IPS-18a (cell line): ENCODE data around the gene PDXK.
"Not testable (repeated sequence)": the region's sequence is repeated elsewhere in the genome, so short reads cannot be mapped to it uniquely, and the experiment has no call there.

ENCODE experiments used
- H3K27ac ChIP-seq: one replicate; pipeline ENCODE4 v1.5.1; 2013; ENCODE audit warnings: low read length
- H3K27me3 ChIP-seq: one replicate; pipeline ENCODE4 v1.6.1; 2013; ENCODE audit warnings: mild to moderate bottlenecking, low read length; ENCODE audit not compliant: control insufficient read depth, insufficient read depth
- H3K36me3 ChIP-seq: one replicate; pipeline ENCODE4 v1.6.1; 2013; ENCODE audit warnings: low read depth, low read length; ENCODE audit not compliant: control insufficient read depth
- H3K4me1 ChIP-seq: one replicate; pipeline ENCODE4 v1.6.1; 2013; ENCODE audit warnings: low read depth, low read length; ENCODE audit not compliant: control insufficient read depth
- H3K4me3 ChIP-seq: one replicate; pipeline ENCODE4 v1.5.1; 2013; ENCODE audit warnings: low read length
- H3K9ac ChIP-seq: one replicate; pipeline ENCODE4 v1.6.1; 2013; ENCODE audit warnings: mild to moderate bottlenecking, low read length, moderate library complexity
- H3K9me3 ChIP-seq: one replicate; pipeline ENCODE4 v1.6.1; 2013; ENCODE audit warnings: low read depth, low read length; ENCODE audit not compliant: control insufficient read depth

PDXK gene

DNA sequence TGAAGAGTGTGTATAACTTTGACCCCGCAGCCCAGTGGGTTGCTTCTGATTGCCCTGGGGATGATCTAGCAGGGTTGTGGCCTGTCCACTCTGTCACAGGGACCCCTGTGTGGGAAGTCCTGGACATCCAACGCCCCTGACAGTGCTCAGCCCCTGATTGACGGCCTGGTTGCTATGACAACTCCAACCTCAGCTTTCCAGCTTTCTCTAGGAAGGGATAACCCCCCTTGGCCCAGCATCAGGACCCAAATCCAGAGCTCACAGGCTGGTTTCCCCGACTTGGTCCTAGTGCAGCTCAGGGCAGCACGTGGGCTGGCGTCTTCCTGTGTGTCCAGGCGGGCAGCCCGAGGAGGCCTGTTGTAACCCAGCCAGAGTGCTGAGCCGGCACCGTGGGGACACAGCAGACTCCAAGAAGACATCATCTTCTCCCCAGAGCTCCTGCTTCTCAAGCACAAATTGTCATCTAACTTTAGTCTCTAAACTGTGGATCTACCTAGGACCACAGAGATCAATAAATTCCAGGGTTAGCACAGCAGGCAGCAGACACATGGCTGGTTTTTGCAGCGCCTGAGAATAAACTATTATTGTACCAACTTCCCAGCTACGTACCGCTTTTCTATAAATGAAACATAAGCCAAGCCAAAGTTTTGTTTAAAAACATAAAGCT, 18.9 kb upstream of the PDXK start:
- Histone ChIP-seq H3K9me3 (no peaks in the 10 kb centered on the region), H3K27ac (no peak overlapping the region), H3K27me3 (no peaks in the 10 kb centered on the region), H3K4me1 (peaks cover 11% of the 10 kb centered on the region), H3K4me3 (no peak overlapping the region), H3K9ac (no peak overlapping the region), H3K36me3 (no peaks in the 10 kb centered on the region)

DNA sequence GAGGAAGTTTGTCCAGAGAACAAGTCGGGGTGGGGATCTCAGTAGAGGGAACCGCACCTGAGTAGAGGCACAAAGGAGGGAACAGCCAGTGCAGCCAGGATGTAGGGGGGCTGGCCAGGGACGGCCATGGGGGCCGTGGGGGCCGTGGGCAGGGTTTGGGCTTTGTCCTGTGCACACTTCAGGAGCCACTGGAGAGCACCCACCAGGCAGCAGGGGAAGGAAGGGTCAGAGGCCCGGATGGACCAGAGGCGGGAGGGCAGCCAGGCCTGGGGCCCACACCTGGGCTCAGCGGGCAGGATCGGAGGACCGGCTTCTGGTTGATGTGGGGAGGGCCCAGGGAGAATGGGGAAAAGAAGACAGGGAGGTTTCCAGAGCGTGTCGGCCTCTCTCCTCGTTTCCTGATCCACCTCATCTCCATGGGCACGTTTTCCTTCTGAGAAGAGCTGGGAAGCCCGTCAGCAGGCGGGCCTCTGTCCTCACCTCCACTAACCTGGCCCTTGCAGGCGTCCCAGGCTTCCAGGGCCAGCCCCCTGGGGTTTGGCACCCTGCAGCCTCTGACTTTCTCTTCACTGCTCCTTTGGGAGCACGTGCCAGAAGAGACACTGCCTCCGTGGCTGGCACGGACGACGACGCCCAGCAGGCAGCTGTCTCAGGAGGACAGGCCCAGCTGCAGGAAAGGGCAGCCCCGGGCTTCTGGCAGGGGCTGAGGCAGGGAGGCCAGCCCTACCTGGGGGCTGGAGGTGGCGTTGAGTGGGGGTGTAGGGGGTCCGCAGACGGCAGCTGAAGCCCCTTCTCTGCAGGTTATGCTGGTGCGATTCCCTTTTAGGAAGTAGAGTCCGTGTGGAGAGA, 16.8 kb upstream of the PDXK start:
- Histone ChIP-seq H3K4me1 (peaks cover 11% of the 10 kb centered on the region), H3K36me3 (no peaks in the 10 kb centered on the region), H3K9ac (no peak overlapping the region), H3K4me3 (no peak overlapping the region), H3K27ac (no peak overlapping the region), H3K27me3 (no peaks in the 10 kb centered on the region), H3K9me3 (no peaks in the 10 kb centered on the region)

DNA sequence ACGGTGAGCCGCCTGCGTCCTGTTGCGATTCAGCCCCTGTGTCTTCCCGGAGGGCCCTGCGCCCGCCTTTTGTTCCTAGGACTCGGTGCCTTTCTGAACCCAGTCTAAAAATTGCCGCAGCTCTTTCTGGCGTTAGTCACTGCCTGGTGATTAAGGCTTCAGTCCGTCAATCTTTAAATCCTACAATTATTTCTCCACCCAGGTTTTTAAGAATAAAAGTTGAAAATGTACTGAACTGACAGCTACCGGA, 16.2 kb upstream of the PDXK start:
- no peak overlapping the region for H3K9ac ChIP-seq
- no peak overlapping the region for H3K4me3 ChIP-seq

DNA sequence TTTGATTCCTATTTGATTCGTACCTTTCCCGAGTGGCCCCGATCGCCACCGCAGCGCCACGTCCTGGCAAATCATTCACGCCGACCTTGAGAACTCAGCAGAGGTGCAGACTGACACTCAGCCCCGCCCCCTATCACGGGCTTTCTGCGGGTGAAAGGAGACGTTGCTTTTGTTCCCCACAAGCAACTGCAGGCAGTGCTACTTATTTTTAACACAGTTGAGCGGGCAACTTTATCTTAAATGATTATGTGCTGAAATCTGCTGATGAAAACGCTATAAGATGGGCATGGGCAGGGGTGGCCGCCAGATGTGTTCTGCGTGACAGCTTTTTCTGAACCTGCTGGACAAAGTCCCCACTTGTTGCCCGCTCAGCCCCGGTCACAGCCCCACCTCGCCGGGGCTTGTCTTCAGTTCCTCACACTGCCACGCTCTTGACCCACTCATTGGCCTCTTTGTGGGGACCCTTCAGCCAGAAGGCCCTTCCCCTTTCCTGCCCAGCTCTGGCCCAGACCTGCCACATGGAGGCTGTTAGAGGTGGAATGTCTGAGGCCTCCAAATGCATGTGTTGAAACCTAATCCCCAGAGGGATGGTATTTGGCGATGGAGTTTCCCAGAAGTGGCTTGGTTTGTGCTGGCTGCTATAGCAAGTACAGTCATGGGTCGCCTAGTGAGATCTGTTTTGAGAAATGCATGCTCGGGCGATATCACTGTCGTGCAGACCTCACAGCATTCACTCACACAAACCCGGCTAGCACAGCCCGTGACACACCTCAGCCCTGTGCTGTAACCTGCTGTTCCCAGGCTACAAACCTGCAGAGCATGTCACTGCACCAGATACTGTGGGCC, 15.7 kb upstream of the PDXK start:
- Histone ChIP-seq H3K9ac (no peak overlapping the region), H3K4me3 (no peak overlapping the region), H3K4me1 (peaks cover 11% of the 10 kb centered on the region), H3K9me3 (no peaks in the 10 kb centered on the region), H3K27ac (no peak overlapping the region), H3K27me3 (no peaks in the 10 kb centered on the region), H3K36me3 (no peaks in the 10 kb centered on the region)

More for the DNA sequence above, 16.2 kb upstream of the PDXK start:
- no peaks in the 10 kb centered on the region for H3K36me3 ChIP-seq
- no peaks in the 10 kb centered on the region for H3K27me3 ChIP-seq
- peaks cover 11% of the 10 kb centered on the region for H3K4me1 ChIP-seq
- no peaks in the 10 kb centered on the region for H3K9me3 ChIP-seq
- H3K27ac ChIP-seq, result no peak overlapping the region

DNA sequence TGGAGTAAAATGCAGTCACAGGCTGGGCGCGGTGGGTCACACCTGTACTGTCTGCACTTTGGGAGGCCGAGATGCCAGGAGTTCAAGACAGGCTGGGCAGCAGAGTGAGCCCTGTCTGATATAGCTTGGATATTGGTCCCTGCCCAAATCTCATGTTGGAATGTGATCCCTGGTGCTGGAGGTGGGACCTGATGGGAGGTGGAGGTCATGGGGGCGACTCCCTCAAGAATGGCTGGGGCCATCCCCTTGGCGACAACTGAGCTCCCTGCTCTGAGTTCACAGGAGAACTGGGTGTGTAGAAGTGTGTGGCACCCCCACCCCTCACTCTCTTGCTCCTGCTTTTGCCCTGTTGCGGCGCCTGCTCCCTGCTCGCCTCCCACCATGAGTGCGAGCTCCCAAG, 11.5 kb upstream of the PDXK start:
- no peak overlapping the region for H3K27ac ChIP-seq

DNA sequence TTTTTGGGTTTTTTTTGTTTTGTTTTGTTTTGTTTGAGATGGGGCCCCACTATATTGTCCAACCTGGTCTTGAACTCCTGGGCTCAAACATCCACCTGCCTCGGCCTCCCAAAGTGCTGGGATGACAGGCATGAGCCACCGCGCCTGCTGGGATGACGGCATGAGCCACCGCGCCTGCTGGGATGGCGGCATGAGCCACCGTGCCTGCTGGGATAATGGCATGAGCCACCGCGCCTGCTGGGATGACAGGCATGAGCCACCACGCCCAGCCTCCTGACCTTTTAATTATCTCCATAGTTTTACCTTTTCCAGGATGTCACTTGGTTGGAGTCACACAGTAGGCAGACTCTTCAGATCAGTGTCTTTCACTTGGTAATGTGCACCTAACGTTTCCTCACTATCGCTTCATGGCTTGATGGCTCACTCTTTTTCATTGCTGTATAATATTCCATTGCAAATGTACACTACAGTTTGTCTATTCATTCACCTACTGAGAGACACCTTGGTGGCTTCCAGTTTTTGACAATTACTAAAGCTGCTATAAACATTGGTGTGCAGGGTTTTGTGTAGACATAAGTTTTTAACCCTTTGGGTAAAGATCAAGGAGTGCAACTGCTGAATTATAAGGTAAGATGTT, 10.1 kb upstream of the PDXK start:
- H3K27ac ChIP-seq, result no peak overlapping the region
- no peaks in the 10 kb centered on the region for H3K27me3 ChIP-seq
- no peak overlapping the region for H3K4me3 ChIP-seq
- H3K36me3 ChIP-seq, result no peaks in the 10 kb centered on the region
- H3K4me1 ChIP-seq, result peaks cover 9% of the 10 kb centered on the region
- H3K9ac ChIP-seq, result no peak overlapping the region
- H3K9me3 ChIP-seq, result no peaks in the 10 kb centered on the region

More for the DNA sequence above, 11.5 kb upstream of the PDXK start:
- Histone ChIP-seq H3K36me3 (no peaks in the 10 kb centered on the region), H3K9me3 (no peaks in the 10 kb centered on the region), H3K4me3 (no peak overlapping the region), H3K9ac (no peak overlapping the region), H3K27me3 (no peaks in the 10 kb centered on the region), H3K4me1 (peaks cover 16% of the 10 kb centered on the region)

DNA sequence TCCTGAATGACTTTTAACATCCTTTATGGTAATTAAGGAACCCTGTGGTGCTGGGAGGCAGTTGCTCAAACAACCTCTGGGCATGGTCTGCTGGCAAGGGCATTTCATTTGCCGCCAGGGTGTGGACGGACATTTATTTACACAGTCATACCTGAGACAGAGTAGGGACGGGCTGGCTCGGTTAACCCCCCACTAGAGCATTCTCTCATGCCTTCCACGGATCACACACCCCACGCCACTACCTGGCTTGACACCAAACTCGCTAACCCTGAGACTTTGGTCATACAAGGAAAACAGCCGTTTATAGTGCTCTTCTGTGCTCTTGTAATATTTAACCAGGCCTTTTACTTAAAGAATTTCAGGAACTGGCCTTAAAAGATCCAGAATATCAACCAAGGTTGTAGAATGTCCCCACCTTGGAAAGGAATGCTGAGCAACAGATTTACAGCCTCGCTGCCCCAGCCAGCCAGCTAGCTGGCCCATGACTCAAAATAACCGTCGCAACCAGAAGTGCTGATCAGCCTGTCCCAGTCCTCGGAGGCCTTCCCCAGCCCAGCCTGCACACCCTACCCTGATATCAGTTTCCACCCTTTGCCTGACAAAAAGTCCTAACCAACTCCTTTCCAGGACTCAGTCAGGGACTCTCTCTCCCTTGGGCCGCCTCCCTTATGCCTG, 6.5 kb upstream of the PDXK start:
- Histone ChIP-seq H3K27me3 (peaks cover 4% of the 10 kb centered on the region), H3K9me3 (no peaks in the 10 kb centered on the region), H3K4me1 (peaks cover 9% of the 10 kb centered on the region), H3K27ac (no peak overlapping the region), H3K4me3 (no peak overlapping the region), H3K36me3 (no peaks in the 10 kb centered on the region), H3K9ac (no peak overlapping the region)

DNA sequence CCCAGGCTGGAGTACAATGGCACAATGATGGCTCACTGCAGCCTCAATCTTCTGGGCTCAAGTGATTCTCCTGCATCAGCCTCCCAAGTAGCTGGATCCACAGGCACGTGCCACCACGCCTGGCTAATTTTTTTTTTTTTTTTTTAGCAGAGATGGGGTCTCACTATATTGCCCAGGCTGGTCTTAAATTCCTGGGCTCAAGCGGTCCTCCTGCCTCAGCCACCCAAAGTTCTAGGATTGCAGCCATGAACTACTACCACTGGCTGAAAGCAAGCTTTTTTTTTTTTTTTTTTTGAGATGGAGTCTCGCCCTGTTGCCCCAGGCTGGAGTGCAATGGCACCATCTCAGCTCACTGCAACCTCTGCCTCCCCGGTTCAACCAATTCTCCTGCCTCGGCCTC, 5.8 kb upstream of the PDXK start:
- not testable (repeated sequence) for H3K4me1 ChIP-seq, H3K9ac ChIP-seq, H3K27ac ChIP-seq, H3K36me3 ChIP-seq, H3K4me3 ChIP-seq, H3K27me3 ChIP-seq, H3K9me3 ChIP-seq

DNA sequence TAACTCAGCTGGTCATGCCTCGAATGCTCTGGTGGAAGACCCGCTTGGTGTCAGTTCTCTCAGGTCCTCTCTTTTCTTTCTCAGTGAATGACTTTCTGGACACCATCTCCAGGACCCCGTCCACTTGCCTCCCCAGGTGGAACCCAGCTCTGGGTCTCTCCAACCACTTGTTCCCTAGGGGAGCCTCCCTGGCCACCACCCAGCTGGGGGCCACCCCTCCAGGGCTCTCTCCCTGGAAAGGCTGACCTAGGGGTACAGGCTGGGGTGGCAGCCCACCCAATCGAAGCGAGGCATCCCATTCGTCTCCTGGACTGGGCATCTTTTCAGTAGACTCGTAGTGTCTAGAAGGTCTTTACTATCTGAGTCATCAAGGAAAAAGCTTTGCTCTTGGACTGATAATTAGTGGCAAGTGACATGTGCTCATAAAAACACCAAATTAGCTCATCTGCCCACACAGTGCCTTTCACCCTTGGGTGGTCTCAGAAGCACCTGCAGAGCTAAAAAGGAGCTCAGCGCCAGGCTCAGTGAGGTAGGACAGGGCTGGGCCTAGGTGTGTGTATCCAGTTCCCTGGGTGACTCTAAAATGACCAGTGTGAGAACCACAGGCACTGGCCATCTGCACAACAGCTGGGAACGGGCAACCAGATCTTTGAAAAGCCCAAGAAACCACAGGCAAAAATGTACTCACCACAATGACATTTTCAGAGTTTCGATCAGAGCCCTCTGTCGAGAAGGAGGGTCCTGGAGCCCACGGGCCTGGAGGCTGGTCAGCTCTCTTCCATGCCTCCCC, 2.4 kb upstream of the PDXK start:
- Histone ChIP-seq H3K9ac (no peak overlapping the region), H3K4me3 (no peak overlapping the region), H3K27ac (no peak overlapping the region), H3K4me1 (peaks cover 15% of the 10 kb centered on the region), H3K9me3 (no peaks in the 10 kb centered on the region), H3K36me3 (no peaks in the 10 kb centered on the region), H3K27me3 (peaks cover 20% of the 10 kb centered on the region)

DNA sequence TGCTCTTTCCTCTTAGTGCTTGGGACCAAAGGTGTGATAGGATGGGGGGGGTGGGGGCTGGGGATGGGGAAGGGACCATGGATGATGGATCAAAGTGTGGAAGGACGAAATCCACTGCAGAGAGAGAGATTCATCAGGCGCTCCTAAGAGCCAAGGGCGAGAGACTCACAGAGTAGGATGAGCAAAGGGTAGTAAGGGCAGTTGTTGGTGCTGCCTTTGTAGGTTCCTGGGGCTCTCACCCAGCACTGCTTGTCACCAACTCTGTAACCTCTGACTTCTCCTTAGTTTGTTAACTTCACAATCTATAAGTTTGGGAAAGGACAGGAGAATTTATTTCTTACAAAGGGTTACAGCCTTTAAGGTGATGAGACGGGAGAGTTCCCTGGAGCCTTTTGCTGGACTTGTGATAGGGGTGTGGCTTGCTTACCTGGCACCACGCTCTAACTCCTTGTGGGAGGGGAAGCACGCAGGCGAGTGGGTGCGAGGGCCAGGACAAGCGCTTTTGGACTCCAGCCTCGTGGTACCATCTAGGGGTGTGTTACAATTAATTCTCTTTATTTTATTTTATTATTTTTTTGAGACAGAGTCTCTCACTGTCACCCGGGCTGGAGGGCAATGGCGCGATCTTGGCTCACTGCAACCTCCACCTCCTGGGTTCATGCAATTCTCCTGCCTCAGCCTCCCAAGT, 1.6 kb upstream of the PDXK start:
- peaks cover 11% of the 10 kb centered on the region for H3K4me1 ChIP-seq

More for the DNA sequence above, 1.6 kb upstream of the PDXK start:
- peaks cover 20% of the 10 kb centered on the region for H3K27me3 ChIP-seq
- H3K27ac ChIP-seq, result no peak overlapping the region
- H3K36me3 ChIP-seq, result no peaks in the 10 kb centered on the region
- H3K9ac ChIP-seq, result no peak overlapping the region
- no peak overlapping the region for H3K4me3 ChIP-seq
- H3K9me3 ChIP-seq, result no peaks in the 10 kb centered on the region
